Neural cell (in vitro differentiated cells): ENCODE results near the gene IMMP2L. TPM values are rescaled to one million over a fixed set of nuclear protein-coding genes. Genes with fewer than 3 reads are reported as not detected.
"Not testable (repeated sequence)": the region's sequence is repeated elsewhere in the genome, so short reads cannot be mapped to it uniquely, and the experiment has no call there.

Experiments
- H2AFZ ChIP-seq: fragments of 200-600, 300-800 bp; sonication (generic), shearing (Covaris generic); 2 replicates; pipeline ENCODE4 v1.6.0; 2014; ENCODE audit warnings: low read depth, mild to moderate bottlenecking, antibody characterized with exemption, low read length, moderate library complexity
- H3F3A ChIP-seq: fragments of 200-600 bp; shearing (Covaris generic); 2 replicates; pipeline ENCODE4 v1.6.1; 2016; ENCODE audit warnings: mild to moderate bottlenecking, moderate library complexity, mixed read lengths, antibody characterized with exemption, low read length; ENCODE audit not compliant: insufficient read depth, poor library complexity, severe bottlenecking
- H3K27ac ChIP-seq: fragments of 200-600, 300-800 bp; sonication (generic), shearing (Covaris generic); 2 replicates; pipeline ENCODE4 v1.5.1; 2014; ENCODE audit warnings: mild to moderate bottlenecking, low read length, moderate library complexity
- H3K27me3 ChIP-seq: fragments of 300-800, 200-600 bp; sonication (generic), shearing (Covaris generic); 2 replicates; pipeline ENCODE4 v1.6.0; 2014; ENCODE audit warnings: mild to moderate bottlenecking, low read depth, low read length, moderate library complexity; ENCODE audit not compliant: insufficient read depth
- H3K36me3 ChIP-seq: fragments of 300-800, 200-600 bp; sonication (generic), shearing (Covaris generic); 2 replicates; pipeline ENCODE4 v1.5.1; 2014; ENCODE audit warnings: mild to moderate bottlenecking, antibody characterized with exemption, low read length, moderate library complexity; ENCODE audit not compliant: insufficient read depth
- H3K4me2 ChIP-seq: fragments of 300-800, 200-600 bp; sonication (generic), shearing (Covaris generic); 2 replicates; pipeline ENCODE4 v1.6.0; 2014; ENCODE audit warnings: mild to moderate bottlenecking, low read length
- H3K4me3 ChIP-seq: fragments of 300-800, 200-600 bp; sonication (generic), shearing (Covaris generic); 2 replicates; pipeline ENCODE4 v1.5.1; 2014; ENCODE audit warnings: mild to moderate bottlenecking, low read length, moderate library complexity
- H3K79me2 ChIP-seq: fragments of 200-600 bp; shearing (Covaris generic); replicated peaks from 2 replicates; pipeline ENCODE4 v1.6.0; 2014; ENCODE audit warnings: mild to moderate bottlenecking, low read length, moderate library complexity; ENCODE audit not compliant: insufficient read depth
- H3K9ac ChIP-seq: fragments of 300-800, 200-600 bp; sonication (generic), shearing (Covaris generic); 2 replicates; pipeline ENCODE4 v1.6.1; 2016; ENCODE audit warnings: mild to moderate bottlenecking, low read length, mixed read lengths
- H3K9me2 ChIP-seq: fragments of 200-600 bp; shearing (Covaris generic); 2 replicates; pipeline ENCODE4 v1.6.1; 2016; ENCODE audit warnings: mild to moderate bottlenecking, low read length, mixed read lengths; ENCODE audit not compliant: insufficient read depth
- H3K9me3 ChIP-seq: fragments of 200-600, 300-800 bp; sonication (generic), shearing (Covaris generic); 2 replicates; pipeline ENCODE4 v1.6.1; 2016; ENCODE audit warnings: mild to moderate bottlenecking, mixed run types, low read length, moderate library complexity, mixed read lengths
- H4K20me1 ChIP-seq: fragments of 200-600 bp; shearing (Covaris generic); 2 replicates; pipeline ENCODE4 v1.6.1; 2016; ENCODE audit warnings: mild to moderate bottlenecking, mixed run types; ENCODE audit not compliant: insufficient read depth
- CTCF ChIP-seq: fragments of 450-650 bp; IDR thresholded peaks from 2 replicates; pipeline ENCODE4 v1.5.1; 2014; ENCODE audit warnings: antibody characterized with exemption, mild to moderate bottlenecking, moderate library complexity; ENCODE audit not compliant: poor library complexity, severe bottlenecking
- EP300 ChIP-seq: fragments of 450-650 bp; conservative IDR thresholded peaks from 2 replicates; pipeline ENCODE4 v1.6.1; 2014; ENCODE audit warnings: antibody characterized with exemption, mild to moderate bottlenecking, moderate library complexity; ENCODE audit not compliant: poor library complexity, severe bottlenecking
- EZH2 ChIP-seq: fragments of 200-600, 300-800 bp; shearing (Covaris generic), sonication (generic); IDR thresholded peaks from 2 replicates; pipeline ENCODE4 v1.6.1; 2014; ENCODE audit warnings: antibody characterized with exemption, low read length, borderline replicate concordance, mild to moderate bottlenecking; ENCODE audit not compliant: insufficient read depth, poor library complexity, severe bottlenecking
- MXI1 ChIP-seq: fragments of 450-650 bp; conservative IDR thresholded peaks from 2 replicates; pipeline ENCODE4 v1.6.1; 2014; ENCODE audit warnings: antibody characterized with exemption, mild to moderate bottlenecking; ENCODE audit not compliant: poor library complexity, severe bottlenecking
- POLR2AphosphoS5 ChIP-seq: IDR thresholded peaks from 2 replicates; pipeline ENCODE4 v1.6.1; 2012
- RAD21 ChIP-seq: fragments of 450-650 bp; conservative IDR thresholded peaks from 2 replicates; pipeline ENCODE4 v1.6.1; 2014; ENCODE audit warnings: antibody characterized with exemption, mild to moderate bottlenecking, moderate library complexity
- REST ChIP-seq: IDR thresholded peaks from 2 replicates; pipeline ENCODE4 v1.6.1; 2012; ENCODE audit warnings: borderline replicate concordance
- SMC3 ChIP-seq: fragments of 450-650 bp; conservative IDR thresholded peaks from 2 replicates; pipeline ENCODE4 v1.6.1; 2014; ENCODE audit warnings: antibody characterized with exemption, mild to moderate bottlenecking, moderate library complexity; ENCODE audit not compliant: poor library complexity
- TAF1 ChIP-seq: IDR thresholded peaks from 2 replicates; pipeline ENCODE4 v1.6.1; 2012; ENCODE audit warnings: low read depth
- polyA plus RNA-seq: library from polyadenylated mRNA; depleted of rRNA; stranded (reverse); fragments of >200 nt; gene quantifications from 2 replicates; pipeline ENCODE4 v1.2.3, GENCODE V29; 2014

IMMP2L gene
- polyA plus RNA-seq, 1 donor from 2014 or later = 9.7 TPM

- Histone ChIP-seq H3K4me2 (no peak overlapping the region), H3K9me3 (no peaks in the 10 kb centered on the region), H3F3A (no peaks in the 10 kb centered on the region), H3K36me3 (no peaks in the 10 kb centered on the region), H3K27ac (no peak overlapping the region), H3K27me3 (no peaks in the 10 kb centered on the region), H3K9me2 (no peaks in the 10 kb centered on the region), H3K79me2 (no peaks in the 10 kb centered on the region), H3K4me3 (no peak overlapping the region), H4K20me1 (no peaks in the 10 kb centered on the region), H3K9ac (no peak overlapping the region), H2AFZ (no peak overlapping the region)
- TF ChIP-seq REST = no peak
- TF ChIP-seq RAD21 = no peak
- TF ChIP-seq CTCF = no peak
- TF ChIP-seq TAF1 = no peak
- TF ChIP-seq EP300 = no peak
- TF ChIP-seq SMC3 = no peak
- no peak for TF ChIP-seq EZH2
- no peak for TF ChIP-seq POLR2AphosphoS5
- TF ChIP-seq MXI1 = no peak
Observed at GRCh38 chr7:110664803-110665202, 897.5 kb downstream of the IMMP2L start.

- not testable (repeated sequence) for H3K4me3 ChIP-seq, H3K9ac ChIP-seq, H3F3A ChIP-seq, H3K27ac ChIP-seq, H3K79me2 ChIP-seq, H4K20me1 ChIP-seq, H3K27me3 ChIP-seq, H3K9me2 ChIP-seq, H3K9me3 ChIP-seq, H3K4me2 ChIP-seq, H2AFZ ChIP-seq, H3K36me3 ChIP-seq
Observed at GRCh38 chr7:110660637-110661036, 901.7 kb downstream of the IMMP2L start.

- H4K20me1 ChIP-seq = no peaks in the 10 kb centered on the region
- no peak overlapping the region for H3K4me2 ChIP-seq
- H3K36me3 ChIP-seq = no peaks in the 10 kb centered on the region
- no peaks in the 10 kb centered on the region for H3K9me2 ChIP-seq
- H3K27ac ChIP-seq = no peak overlapping the region
- TF ChIP-seq REST (no peak), CTCF (no peak), EZH2 (no peak), SMC3 (no peak), EP300 (no peak), RAD21 (no peak), MXI1 (no peak), TAF1 (no peak), POLR2AphosphoS5 (no peak)
- H3K79me2 ChIP-seq = no peaks in the 10 kb centered on the region
- H3K27me3 ChIP-seq = no peaks in the 10 kb centered on the region
- no peak overlapping the region for H3K9ac ChIP-seq
- H3K4me3 ChIP-seq = no peak overlapping the region
- no peak overlapping the region for H2AFZ ChIP-seq
- no peaks in the 10 kb centered on the region for H3K9me3 ChIP-seq
- no peaks in the 10 kb centered on the region for H3F3A ChIP-seq
Observed at GRCh38 chr7:110650328-110650727, 912.0 kb downstream of the IMMP2L start.
